Osteoblast (primary cell): ENCODE results near the gene ESF1. TPM values are rescaled to one million over a fixed set of nuclear protein-coding genes. Genes with fewer than 3 reads are reported as not detected.

Experiments
- DNase-seq: peaks from one replicate; pipeline ENCODE4 v3.0.0; 2011; ENCODE audit warnings: low spot score, mixed read lengths; ENCODE audit not compliant: insufficient read length; ENCODE audit errors: missing footprints
- H2AFZ ChIP-seq: 2 replicates; pipeline ENCODE4 v1.6.0; 2011; ENCODE audit warnings: mild to moderate bottlenecking, low read length
- H3K27ac ChIP-seq: 2 replicates; pipeline ENCODE4 v1.5.1; 2011; ENCODE audit warnings: mild to moderate bottlenecking, low read depth, low read length, moderate library complexity
- H3K27me3 ChIP-seq: 2 replicates; pipeline ENCODE4 v1.6.0; 2012; ENCODE audit warnings: mild to moderate bottlenecking, control low read depth, inconsistent platforms, low read length, moderate library complexity; ENCODE audit not compliant: insufficient read depth
- H3K36me3 ChIP-seq: 2 replicates; pipeline ENCODE4 v1.5.1; 2011; ENCODE audit warnings: mild to moderate bottlenecking, low read length, control low read depth, moderate library complexity; ENCODE audit not compliant: insufficient read depth
- H3K4me1 ChIP-seq: 2 replicates; pipeline ENCODE4 v1.5.1; 2011; ENCODE audit warnings: mild to moderate bottlenecking, low read length, control low read depth, moderate library complexity; ENCODE audit not compliant: insufficient read depth
- H3K4me2 ChIP-seq: 2 replicates; pipeline ENCODE4 v1.6.0; 2011; ENCODE audit warnings: mild to moderate bottlenecking, low read length; ENCODE audit not compliant: insufficient read depth
- H3K4me3 ChIP-seq: fragments of 200-600 bp; sonication (generic); 3 replicates; pipeline ENCODE4 v1.5.1; 2012; ENCODE audit warnings: mild to moderate bottlenecking, low read length, inconsistent platforms; ENCODE audit not compliant: insufficient read depth
- H3K79me2 ChIP-seq: 2 replicates; pipeline ENCODE4 v1.6.0; 2012; ENCODE audit warnings: mild to moderate bottlenecking, low read length, control low read depth, inconsistent platforms; ENCODE audit not compliant: insufficient read depth
- H3K9me3 ChIP-seq: 2 replicates; pipeline ENCODE4 v1.5.1; 2011; ENCODE audit warnings: low read depth, low read length, control low read depth
- H4K20me1 ChIP-seq: 2 replicates; pipeline ENCODE4 v1.6.0; 2012; ENCODE audit warnings: mild to moderate bottlenecking, low read length, control low read depth; ENCODE audit not compliant: insufficient read depth
- total RNA-seq: library from RNA; depleted of rRNA; stranded (reverse); fragments of >200 nt; gene quantifications from 2 replicates; pipeline ENCODE4 v1.2.3, GENCODE V29; 2012
- TF ChIP-seq, protein P1 (sequence below): IDR thresholded peaks from 2 replicates; pipeline ENCODE4 v1.5.1; 2011; ENCODE audit warnings: mild to moderate bottlenecking, low read depth, low read length, moderate library complexity; ENCODE audit errors: extremely low read depth

Gene ESF1
- total RNA-seq, 1 donor = 9.0 TPM

DNA sequence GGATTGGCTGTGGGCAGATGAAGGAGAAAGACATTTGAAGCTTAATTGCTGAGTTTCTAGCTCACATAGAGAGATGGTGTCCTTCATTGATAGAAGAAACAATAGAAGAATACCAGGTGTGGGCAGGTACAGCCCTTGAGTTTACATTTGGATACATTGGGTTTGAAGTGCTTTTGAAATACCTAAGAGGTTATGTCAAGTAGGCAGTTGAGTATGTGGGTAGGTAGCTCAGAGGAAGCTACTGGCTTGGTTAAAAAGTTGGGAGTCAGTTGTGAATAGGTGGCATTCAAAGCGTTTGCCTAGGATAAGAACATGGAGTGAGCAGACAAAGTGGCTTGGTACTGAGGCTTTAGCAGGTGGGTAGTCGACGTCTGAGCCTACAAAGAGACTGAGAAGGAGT, 25.1 kb upstream of the ESF1 start:
- H3K79me2 ChIP-seq = no peaks in the 10 kb centered on the region
- TF ChIP-seq, protein P1, sequence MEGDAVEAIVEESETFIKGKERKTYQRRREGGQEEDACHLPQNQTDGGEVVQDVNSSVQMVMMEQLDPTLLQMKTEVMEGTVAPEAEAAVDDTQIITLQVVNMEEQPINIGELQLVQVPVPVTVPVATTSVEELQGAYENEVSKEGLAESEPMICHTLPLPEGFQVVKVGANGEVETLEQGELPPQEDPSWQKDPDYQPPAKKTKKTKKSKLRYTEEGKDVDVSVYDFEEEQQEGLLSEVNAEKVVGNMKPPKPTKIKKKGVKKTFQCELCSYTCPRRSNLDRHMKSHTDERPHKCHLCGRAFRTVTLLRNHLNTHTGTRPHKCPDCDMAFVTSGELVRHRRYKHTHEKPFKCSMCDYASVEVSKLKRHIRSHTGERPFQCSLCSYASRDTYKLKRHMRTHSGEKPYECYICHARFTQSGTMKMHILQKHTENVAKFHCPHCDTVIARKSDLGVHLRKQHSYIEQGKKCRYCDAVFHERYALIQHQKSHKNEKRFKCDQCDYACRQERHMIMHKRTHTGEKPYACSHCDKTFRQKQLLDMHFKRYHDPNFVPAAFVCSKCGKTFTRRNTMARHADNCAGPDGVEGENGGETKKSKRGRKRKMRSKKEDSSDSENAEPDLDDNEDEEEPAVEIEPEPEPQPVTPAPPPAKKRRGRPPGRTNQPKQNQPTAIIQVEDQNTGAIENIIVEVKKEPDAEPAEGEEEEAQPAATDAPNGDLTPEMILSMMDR = no peak
- H3K4me1 ChIP-seq = no peaks in the 10 kb centered on the region
- H3K27me3 ChIP-seq = no peaks in the 10 kb centered on the region
- H2AFZ ChIP-seq = no peak overlapping the region
- no peak overlapping the region for H3K4me3 ChIP-seq
- DNase-seq = no peak
- H3K36me3 ChIP-seq = peaks cover 71% of the 10 kb centered on the region
- no peaks in the 10 kb centered on the region for H4K20me1 ChIP-seq
- H3K4me2 ChIP-seq = no peak overlapping the region
- no peak overlapping the region for H3K27ac ChIP-seq
- no peaks in the 10 kb centered on the region for H3K9me3 ChIP-seq

DNA sequence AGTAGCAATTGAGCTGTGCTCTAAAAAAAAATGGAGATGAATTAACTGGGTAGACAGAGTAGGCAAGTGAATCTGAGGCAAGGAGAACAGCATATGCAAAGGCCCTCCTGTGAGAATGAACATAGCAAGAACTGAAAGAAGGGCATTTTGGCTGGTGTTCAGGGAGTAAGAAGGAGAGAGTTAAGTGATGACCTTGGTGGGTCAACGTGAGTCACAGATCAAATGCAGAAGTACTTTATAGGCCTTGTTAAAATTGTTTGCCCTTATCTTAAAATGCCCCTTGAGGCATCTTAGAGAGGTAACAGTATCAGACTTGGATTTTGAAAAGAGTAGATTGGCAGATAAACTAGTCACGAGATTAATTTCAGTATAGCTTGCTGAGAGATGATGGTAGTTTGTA, 24.7 kb upstream of the ESF1 start:
- Histone ChIP-seq H3K79me2 (no peaks in the 10 kb centered on the region), H4K20me1 (no peaks in the 10 kb centered on the region), H3K36me3 (peaks cover 70% of the 10 kb centered on the region), H3K4me1 (no peaks in the 10 kb centered on the region), H3K9me3 (no peaks in the 10 kb centered on the region), H3K4me2 (no peak overlapping the region), H3K27ac (no peak overlapping the region), H2AFZ (no peak overlapping the region), H3K27me3 (no peaks in the 10 kb centered on the region), H3K4me3 (no peak overlapping the region)
- TF ChIP-seq, protein P1 = no peak
- DNase-seq = no peak

DNA sequence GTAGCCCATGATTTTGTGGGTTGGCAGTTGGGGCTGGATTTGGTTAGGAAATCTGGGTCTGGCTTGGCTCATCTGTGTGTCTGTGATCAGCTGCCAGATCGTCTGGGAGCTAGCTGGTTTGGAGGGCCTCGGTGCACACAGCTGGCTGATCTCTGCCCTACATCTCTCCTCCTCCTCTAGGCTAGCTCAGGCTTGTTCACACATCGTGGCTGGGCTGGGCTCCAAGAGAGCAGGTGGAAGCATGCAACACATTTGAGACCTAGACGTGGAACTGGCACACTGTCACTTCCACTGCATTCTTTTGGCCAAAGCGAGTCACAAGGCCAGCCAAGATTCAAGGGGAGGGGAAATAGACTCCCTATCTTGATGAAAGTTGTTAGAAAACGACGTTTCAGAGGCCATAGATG, 16.0 kb upstream of the ESF1 start:
- Histone ChIP-seq H3K4me1 (peaks cover 15% of the 10 kb centered on the region), H3K36me3 (peaks cover 55% of the 10 kb centered on the region), H4K20me1 (peaks cover 10% of the 10 kb centered on the region), H3K9me3 (no peaks in the 10 kb centered on the region), H3K27me3 (no peaks in the 10 kb centered on the region), H2AFZ (no peak overlapping the region), H3K79me2 (no peaks in the 10 kb centered on the region), H3K27ac (no peak overlapping the region), H3K4me2 (peak overlapping the region; percentile 0), H3K4me3 (no peak overlapping the region)
- peak; percentile 84 for DNase-seq
- TF ChIP-seq, protein P1 = no peak

DNA sequence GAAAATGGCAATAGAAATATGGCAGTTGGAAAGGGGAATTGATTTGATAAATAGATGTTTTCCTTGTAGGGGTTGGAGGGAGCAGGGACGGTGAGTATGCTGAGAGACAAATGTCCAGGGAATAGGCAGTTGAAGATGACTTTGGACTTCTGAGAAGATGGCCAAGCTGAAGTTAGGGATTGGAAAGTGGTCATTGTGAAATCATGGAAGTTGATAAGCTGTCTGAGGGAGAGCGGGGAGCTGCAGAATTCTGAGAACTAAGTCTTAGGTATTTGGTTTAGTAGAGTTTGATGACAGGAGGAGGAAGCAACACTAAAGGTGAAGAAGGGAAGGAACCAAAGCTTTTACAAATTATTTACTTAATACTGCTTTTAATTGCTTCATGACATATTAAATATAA, 15.3 kb upstream of the ESF1 start:
- peaks cover 58% of the 10 kb centered on the region for H3K36me3 ChIP-seq
- H2AFZ ChIP-seq = no peak overlapping the region
- no peaks in the 10 kb centered on the region for H3K27me3 ChIP-seq
- H3K4me1 ChIP-seq = peaks cover 15% of the 10 kb centered on the region
- H3K79me2 ChIP-seq = no peaks in the 10 kb centered on the region
- H3K27ac ChIP-seq = no peak overlapping the region
- TF ChIP-seq, protein P1 = no peak
- peaks cover 10% of the 10 kb centered on the region for H4K20me1 ChIP-seq
- H3K4me3 ChIP-seq = no peak overlapping the region
- H3K9me3 ChIP-seq = no peaks in the 10 kb centered on the region
- DNase-seq = no peak
- H3K4me2 ChIP-seq = no peak overlapping the region
